Measurements from ENCODE around the gene CD46.

Gene CD46

GRCh38 chr1:207826557-207827487 is 75.0 kb downstream of the CD46 start:
- no peak for DNase-seq (ENCODE audit: low read depth in 2 of 2, low spot score in 1 of 2)

DNA sequence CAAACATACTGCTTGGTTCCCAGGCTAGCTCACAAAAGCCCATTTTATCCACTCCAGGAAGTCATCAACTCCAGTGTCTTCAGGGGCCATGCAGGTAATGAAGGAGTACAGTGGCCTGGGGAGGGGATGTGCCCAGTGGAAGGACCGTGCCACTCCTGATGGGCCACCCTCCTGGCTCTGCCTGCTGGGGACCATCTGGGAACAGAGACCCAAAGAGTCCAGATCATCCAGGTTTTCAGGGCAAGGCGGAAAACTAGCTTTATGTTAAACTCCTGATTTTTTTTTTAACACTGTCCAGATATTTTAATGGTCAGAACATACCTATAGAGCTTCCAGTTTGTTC is 75.6 kb downstream of the CD46 start:
- no peak for DNase-seq (ENCODE audit: low read depth in 2 of 2, low spot score in 1 of 2)

DNA sequence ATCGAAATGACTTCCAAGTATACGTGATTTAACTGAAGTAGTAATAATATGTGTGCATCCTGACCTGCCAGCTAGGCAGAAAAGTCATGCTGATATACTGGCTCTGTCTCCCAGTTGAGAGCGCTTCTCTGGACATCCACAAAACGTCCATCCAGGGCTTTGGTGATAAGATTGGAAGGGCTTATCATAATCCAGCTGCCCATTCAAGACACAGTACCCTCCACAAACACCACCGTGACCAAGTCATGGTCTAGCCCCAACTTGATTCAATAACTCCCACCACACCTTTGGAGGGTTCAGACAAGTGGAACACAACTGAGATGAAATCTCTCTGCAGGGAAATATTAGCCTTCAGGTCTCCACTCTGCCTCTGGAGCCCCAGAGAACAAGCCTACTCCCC is 76.2 kb downstream of the CD46 start:
- DNase-seq (ENCODE audit: low read depth in 2 of 2, low spot score in 1 of 2), result no peak

DNA sequence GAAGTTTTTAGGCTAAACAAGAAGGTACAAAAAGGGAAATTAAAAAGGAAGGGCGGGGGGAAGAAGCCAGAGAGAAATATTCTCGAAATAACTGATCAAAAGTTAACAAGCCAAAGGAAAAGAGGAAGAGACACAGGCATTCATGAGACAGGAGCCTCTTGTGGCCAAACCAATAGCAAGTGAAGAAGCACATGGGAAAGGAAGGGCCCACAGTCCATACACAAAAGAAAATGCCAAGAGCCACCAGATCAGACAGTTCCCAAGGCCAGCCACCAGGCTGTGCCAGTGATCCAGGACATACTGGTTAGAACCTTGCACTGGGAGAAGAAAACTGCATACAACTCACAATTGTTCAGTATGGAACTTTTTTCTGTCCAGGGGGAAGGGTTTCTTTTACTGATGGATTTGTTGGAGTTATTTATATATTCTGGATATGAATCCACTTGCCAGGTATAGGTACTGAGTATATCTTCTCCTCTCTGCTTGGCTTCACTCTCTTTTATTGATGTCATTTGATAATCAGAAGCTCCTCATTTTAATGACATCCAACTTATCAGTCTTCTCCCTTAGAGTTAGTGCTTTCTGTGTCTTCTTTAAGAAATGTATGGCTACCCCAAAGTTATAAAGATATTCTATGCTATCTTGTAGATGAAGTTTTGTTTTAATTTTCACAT is 76.8 kb downstream of the CD46 start:
- DNase-seq (ENCODE audit: low read depth in 2 of 2, low spot score in 1 of 2), result no peak

GRCh38 chr1:207829576-207829975 is 77.7 kb downstream of the CD46 start:
- no peak for DNase-seq (ENCODE audit: low read depth in 2 of 2, low spot score in 1 of 2)

DNA sequence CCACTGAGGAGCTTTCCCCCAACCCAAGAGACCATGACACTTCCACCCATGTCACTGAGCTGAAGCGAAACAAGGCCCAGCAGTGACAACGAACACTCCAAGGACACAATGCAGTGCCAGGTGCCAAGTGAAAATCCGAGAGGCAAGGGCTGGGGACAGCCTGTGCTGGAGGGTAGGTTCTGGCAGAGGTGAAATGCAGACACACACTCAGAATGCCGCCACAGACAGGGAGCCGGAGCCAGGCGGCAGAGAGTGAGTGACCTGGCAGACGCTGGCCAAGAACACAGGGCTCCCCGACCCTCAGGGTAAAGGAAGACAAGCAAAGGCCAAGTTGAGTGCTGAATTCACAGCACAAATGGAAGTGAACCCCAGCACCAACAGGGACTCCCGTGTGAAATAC is 78.9 kb downstream of the CD46 start:
- no peak for DNase-seq (ENCODE audit: low read depth in 2 of 2, low spot score in 1 of 2)

- no peak for DNase-seq (ENCODE audit: low read depth in 2 of 2, low spot score in 1 of 2)
Observed at GRCh38 chr1:207831517-207832327, 79.9 kb downstream of the CD46 start.

GRCh38 chr1:207832796-207833195 is 80.9 kb downstream of the CD46 start:
- DNase-seq (ENCODE audit: low read depth in 2 of 2, low spot score in 1 of 2), result no peak

GRCh38 chr1:207833381-207833780 is 81.5 kb downstream of the CD46 start:
- no peak for DNase-seq (ENCODE audit: low read depth in 2 of 2, low spot score in 1 of 2)

GRCh38 chr1:207833956-207834660 is 82.3 kb downstream of the CD46 start:
- DNase-seq (ENCODE audit: low read depth in 2 of 2, low spot score in 1 of 2), result no peak

- no peak for DNase-seq (ENCODE audit: low read depth in 2 of 2, low spot score in 1 of 2)
Observed at GRCh38 chr1:207835958-207836357, 84.1 kb downstream of the CD46 start.

GRCh38 chr1:207836591-207837347 is 84.9 kb downstream of the CD46 start:
- no peak for DNase-seq (ENCODE audit: low read depth in 2 of 2, low spot score in 1 of 2)

DNA sequence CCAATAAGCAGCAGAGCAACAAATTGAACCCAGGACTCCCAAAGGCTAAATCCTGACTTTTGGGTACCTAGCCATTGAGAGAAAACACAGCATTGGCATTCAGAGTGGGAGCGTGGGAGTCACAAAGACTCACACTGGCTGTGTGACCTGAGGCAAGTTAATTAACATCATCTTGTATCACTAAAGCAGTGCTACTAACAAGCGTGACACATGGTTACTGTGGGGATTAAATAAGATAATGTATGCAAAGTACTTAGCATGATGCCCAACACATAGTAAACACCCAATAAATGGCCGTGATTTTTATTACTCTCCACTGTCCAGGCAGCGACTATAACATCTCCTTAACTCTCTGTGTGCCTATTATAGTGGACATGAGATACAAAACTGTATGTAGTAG is 85.8 kb downstream of the CD46 start:
- no peak for DNase-seq (ENCODE audit: low read depth in 2 of 2, low spot score in 1 of 2)

GRCh38 chr1:207838156-207839082 is 86.6 kb downstream of the CD46 start:
- DNase-seq (ENCODE audit: low read depth in 2 of 2, low spot score in 1 of 2), result no peak

DNA sequence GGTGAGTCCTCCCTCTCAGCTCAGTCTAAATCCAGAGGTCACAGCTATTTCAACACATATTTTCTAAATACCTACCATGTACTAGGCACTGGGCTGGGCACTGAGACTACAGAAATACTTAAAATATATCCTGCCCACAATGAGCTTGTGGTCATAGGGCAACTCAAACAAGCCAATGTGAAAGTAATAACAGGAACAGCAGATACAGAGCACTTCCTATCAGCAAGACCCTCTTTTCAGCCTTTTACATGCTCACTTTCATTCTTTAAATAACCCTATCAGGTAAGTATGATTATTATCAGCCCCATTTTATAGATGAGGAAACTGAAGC is 87.2 kb downstream of the CD46 start:
- DNase-seq (ENCODE audit: low read depth in 2 of 2, low spot score in 1 of 2), result no peak

- DNase-seq (ENCODE audit: low read depth in 2 of 2, low spot score in 1 of 2), result no peak
Observed at GRCh38 chr1:207840380-207840779, 88.5 kb downstream of the CD46 start.

DNA sequence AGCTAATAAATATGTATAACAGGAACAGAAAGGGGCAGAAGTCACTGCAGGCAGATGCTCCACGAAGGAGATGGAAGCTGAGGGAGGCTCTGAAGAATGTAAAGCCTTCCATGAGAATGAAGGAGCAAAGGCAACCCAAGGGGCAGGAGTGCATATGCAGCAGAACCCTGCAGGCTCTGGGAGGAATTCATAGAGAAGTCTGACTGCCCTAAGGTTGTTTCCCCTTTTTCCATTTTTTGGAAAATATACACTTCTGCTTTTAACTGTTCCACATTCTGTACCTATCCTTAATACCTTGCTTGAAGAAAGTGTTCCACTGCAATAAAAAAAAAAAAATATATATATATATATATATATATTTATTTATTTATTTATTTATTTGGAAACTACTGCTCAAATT is 89.4 kb downstream of the CD46 start:
- no peak for DNase-seq (ENCODE audit: low read depth in 2 of 2, low spot score in 1 of 2)

DNA sequence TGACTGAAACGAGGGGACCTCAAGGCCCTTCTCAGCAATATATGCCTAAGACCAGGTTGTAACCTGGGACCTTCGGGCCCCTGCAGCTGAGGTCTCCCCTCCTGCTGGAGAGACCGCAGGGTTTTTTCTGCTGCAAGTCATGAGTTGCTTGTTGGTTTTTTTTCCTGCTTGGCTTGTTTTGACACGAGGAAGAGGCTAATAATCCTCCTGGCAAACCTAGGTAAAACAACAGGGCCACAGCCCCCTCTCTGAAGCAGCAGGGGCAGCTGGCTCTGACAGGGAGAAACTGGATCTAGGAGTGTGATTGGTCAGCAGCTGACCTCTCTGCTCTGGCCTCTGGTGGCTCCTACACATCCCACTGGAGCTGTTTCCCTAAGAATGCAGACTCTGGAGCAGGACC is 90.0 kb downstream of the CD46 start:
- no peak for DNase-seq (ENCODE audit: low read depth in 2 of 2, low spot score in 1 of 2)

- DNase-seq (ENCODE audit: low read depth in 2 of 2, low spot score in 1 of 2), result no peak
Observed at GRCh38 chr1:207842506-207842905, 90.7 kb downstream of the CD46 start.

DNA sequence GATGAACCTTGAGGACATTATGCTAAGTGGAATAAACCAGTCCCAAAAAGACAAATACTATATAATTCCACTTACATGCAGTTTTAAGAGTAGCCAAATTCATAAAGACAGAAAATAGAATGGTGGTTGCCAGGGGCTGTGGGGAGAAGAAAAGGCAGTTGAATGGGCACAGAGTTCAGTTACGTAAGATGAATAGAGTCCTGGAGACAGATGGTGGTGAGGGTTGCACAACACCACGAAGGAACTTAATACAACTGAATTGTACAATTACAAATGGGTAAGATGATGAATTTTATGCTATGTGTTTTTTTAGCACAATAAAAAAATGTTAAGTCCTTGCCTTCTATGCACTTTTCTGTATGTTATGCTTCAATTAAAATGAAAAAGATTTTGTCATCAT is 92.5 kb downstream of the CD46 start:
- no peak for DNase-seq (ENCODE audit: low read depth in 2 of 2, low spot score in 1 of 2)
